ENCODE results near the gene ECHS1.

DNA sequence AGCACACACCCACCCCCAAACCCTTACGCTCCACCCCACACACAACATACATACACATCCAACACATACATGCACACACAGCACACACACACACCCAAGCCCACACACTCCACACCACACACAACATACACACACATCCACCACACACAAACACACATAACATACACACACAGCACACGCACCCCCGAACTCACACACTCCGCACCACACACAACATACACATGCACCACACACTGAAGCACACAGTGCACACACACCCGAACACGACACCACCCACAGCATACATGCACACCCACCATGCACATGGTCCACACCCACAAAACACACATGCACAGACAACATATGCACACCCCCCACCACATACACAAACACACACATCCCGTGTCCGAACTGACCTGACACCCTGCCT, 24.0 kb downstream of the ECHS1 start:
- no peak for TF ChIP-seq MAFK (IDR thresholded peaks at IDR 0.05; ENCODE audit: partially characterized antibody)
- TF ChIP-seq KDM5A (IDR thresholded peaks at IDR 0.05), result no peak
- no peak for TF ChIP-seq POLR2A (IDR thresholded peaks at IDR 0.05; ENCODE audit: low read length)
- TF ChIP-seq, protein P1, sequence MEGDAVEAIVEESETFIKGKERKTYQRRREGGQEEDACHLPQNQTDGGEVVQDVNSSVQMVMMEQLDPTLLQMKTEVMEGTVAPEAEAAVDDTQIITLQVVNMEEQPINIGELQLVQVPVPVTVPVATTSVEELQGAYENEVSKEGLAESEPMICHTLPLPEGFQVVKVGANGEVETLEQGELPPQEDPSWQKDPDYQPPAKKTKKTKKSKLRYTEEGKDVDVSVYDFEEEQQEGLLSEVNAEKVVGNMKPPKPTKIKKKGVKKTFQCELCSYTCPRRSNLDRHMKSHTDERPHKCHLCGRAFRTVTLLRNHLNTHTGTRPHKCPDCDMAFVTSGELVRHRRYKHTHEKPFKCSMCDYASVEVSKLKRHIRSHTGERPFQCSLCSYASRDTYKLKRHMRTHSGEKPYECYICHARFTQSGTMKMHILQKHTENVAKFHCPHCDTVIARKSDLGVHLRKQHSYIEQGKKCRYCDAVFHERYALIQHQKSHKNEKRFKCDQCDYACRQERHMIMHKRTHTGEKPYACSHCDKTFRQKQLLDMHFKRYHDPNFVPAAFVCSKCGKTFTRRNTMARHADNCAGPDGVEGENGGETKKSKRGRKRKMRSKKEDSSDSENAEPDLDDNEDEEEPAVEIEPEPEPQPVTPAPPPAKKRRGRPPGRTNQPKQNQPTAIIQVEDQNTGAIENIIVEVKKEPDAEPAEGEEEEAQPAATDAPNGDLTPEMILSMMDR (IDR thresholded peaks at IDR 0.05), result no peak
- TF ChIP-seq RAD21 (conservative IDR thresholded peaks at IDR 0.05 in 1 of 2, IDR thresholded peaks at IDR 0.05 in 1 of 2), result no peak
- TF ChIP-seq SMC3 (IDR thresholded peaks at IDR 0.05), result no peak
- TF ChIP-seq EHF (CRISPR knock-in tag; IDR thresholded peaks at IDR 0.05), result no peak
- TF ChIP-seq CEBPB (IDR thresholded peaks at IDR 0.05), result no peak
- TF ChIP-seq BHLHE40 (IDR thresholded peaks at IDR 0.05; ENCODE audit: low read depth, low read length), result no peak
- TF ChIP-seq, protein P2, sequence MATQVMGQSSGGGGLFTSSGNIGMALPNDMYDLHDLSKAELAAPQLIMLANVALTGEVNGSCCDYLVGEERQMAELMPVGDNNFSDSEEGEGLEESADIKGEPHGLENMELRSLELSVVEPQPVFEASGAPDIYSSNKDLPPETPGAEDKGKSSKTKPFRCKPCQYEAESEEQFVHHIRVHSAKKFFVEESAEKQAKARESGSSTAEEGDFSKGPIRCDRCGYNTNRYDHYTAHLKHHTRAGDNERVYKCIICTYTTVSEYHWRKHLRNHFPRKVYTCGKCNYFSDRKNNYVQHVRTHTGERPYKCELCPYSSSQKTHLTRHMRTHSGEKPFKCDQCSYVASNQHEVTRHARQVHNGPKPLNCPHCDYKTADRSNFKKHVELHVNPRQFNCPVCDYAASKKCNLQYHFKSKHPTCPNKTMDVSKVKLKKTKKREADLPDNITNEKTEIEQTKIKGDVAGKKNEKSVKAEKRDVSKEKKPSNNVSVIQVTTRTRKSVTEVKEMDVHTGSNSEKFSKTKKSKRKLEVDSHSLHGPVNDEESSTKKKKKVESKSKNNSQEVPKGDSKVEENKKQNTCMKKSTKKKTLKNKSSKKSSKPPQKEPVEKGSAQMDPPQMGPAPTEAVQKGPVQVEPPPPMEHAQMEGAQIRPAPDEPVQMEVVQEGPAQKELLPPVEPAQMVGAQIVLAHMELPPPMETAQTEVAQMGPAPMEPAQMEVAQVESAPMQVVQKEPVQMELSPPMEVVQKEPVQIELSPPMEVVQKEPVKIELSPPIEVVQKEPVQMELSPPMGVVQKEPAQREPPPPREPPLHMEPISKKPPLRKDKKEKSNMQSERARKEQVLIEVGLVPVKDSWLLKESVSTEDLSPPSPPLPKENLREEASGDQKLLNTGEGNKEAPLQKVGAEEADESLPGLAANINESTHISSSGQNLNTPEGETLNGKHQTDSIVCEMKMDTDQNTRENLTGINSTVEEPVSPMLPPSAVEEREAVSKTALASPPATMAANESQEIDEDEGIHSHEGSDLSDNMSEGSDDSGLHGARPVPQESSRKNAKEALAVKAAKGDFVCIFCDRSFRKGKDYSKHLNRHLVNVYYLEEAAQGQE (IDR thresholded peaks at IDR 0.05), result no peak
- TF ChIP-seq MYC (IDR thresholded peaks at IDR 0.05; ENCODE audit: borderline replicate concordance, low read length), result no peak
